Tibial nerve (tissue), 4 donors: ENCODE results near the gene GBGT1. TPM values are rescaled to one million over a fixed set of nuclear protein-coding genes. Genes with fewer than 3 reads are reported as not detected.
A peak's percentile ranks its signal among the peaks of the same experiment; 100 is the strongest.

Experiments used
- DNase-seq, 2 donors: peaks; one replicate each; pipeline ENCODE4 v3.0.0-alpha.2; 2019; ENCODE audit warnings: low spot score in 2 of 2
- H3K27ac ChIP-seq, 4 donors: fragments of 200-600 bp; sonication (generic) in 3 of 4; one replicate each; pipeline ENCODE4 v1.5.1; 2017 to 2019; ENCODE audit warnings: mild to moderate bottlenecking in 1 of 4
- H3K27me3 ChIP-seq, 2 donors: fragments of 200-600 bp; sonication (generic) in 1 of 2; one replicate each; pipeline versions ENCODE4 v1.5.1 to v1.6.0; 2017 to 2019
- H3K36me3 ChIP-seq, 3 donors: fragments of 200-600 bp; sonication (generic); one replicate each; pipeline ENCODE4 v1.5.1; 2018 to 2019
- H3K4me1 ChIP-seq, 4 donors: fragments of 200-600 bp; sonication (generic) in 3 of 4; one replicate each; pipeline ENCODE4 v1.5.1; 2017 to 2019
- H3K4me3 ChIP-seq, 4 donors: fragments of 200-600 bp; sonication (generic) in 3 of 4; one replicate each; pipeline ENCODE4 v1.5.1; 2017 to 2019; ENCODE audit warnings: mild to moderate bottlenecking in 1 of 4, moderate library complexity in 1 of 4
- H3K9me3 ChIP-seq, 4 donors: fragments of 200-600 bp; sonication (generic) in 3 of 4; one replicate each; pipeline ENCODE4 v1.5.1; 2017 to 2019
- EP300 ChIP-seq, 2 donors: sonication (generic); formaldehyde crosslinking; IDR thresholded peaks; one replicate each; pipeline ENCODE4 v1.6.1; 2017; ENCODE audit warnings: antibody characterized with exemption in 2 of 2, mild to moderate bottlenecking in 1 of 2
- POLR2A ChIP-seq, 2 donors: fragments of 450-650 bp; IDR thresholded peaks; one replicate each; pipeline ENCODE4 v1.6.1; 2017; ENCODE audit warnings: antibody characterized with exemption in 2 of 2, mild to moderate bottlenecking in 2 of 2, moderate library complexity in 2 of 2
- WGBS, 2 donors: methylation state at CpG; one replicate each; pipeline ENCODE4 v1.1.5; 2018; 5-methylcytosine and 5-hydroxymethylcytosine counted together
- total RNA-seq, 4 donors: library from RNA; depleted of rRNA; stranded (reverse); fragments of >200 nt; gene quantifications; one replicate each; pipeline ENCODE4 v1.1.0, GENCODE V29; 2016
- TF ChIP-seq, protein P1 (sequence below), 5 experiments: fragments of 200-600 bp in 3 of 5; fragments of 450-650 bp in 2 of 5; sonication (generic) in 3 of 5; IDR thresholded peaks; one replicate each; pipeline ENCODE4 v1.5.1; 2016 to 2019; ENCODE audit warnings: antibody characterized with exemption in 5 of 5, mild to moderate bottlenecking in 3 of 5, moderate library complexity in 2 of 5

Gene GBGT1
- total RNA-seq, 4 donors from 2014 or later = 15.3 to 63.3 (median 36.8) TPM

DNA sequence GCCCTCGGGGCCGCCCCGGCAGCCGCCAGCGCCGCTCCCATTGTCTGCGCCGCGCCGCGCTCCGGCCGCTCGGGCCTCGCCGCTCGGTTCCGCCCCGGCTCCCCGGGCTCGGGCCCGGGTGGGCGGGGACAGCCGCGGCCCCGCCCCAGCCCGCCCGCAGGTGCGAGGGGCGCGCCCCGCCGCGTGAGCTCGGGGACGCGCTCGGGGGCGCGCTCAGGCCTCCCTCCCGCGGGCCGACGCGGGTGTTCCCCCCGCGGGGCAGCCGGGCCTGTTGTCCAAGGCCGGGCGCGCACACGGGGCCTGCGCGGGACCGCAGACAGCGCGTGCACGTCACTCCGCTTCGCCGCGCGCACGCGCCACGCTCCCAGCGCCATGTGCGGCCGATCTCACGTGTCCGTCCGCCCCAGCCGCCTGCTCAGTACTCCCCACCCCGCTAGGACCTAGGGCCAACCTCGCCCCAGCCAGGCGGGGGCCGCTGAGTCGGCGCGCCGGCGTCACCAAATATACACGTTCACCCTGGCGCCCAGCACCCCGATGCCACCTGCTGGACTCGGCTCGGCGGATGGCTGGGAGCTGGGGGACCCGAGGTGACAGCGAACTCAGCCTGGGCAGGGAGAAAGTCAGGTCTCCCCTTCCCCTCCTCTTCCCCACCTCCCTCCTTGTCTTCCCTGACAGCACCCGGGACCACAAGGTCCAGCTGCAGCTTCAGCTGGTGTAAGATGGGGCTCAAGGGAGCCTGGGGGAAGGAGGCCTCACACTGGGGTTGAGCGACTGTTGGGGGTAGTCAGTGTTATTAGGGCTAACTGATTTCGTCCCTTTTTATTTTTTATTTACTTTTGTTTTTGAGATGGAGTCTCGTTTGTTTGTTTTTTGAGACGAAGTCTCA lies 14.3 kb downstream of the GBGT1 start:
- TF ChIP-seq, protein P1, sequence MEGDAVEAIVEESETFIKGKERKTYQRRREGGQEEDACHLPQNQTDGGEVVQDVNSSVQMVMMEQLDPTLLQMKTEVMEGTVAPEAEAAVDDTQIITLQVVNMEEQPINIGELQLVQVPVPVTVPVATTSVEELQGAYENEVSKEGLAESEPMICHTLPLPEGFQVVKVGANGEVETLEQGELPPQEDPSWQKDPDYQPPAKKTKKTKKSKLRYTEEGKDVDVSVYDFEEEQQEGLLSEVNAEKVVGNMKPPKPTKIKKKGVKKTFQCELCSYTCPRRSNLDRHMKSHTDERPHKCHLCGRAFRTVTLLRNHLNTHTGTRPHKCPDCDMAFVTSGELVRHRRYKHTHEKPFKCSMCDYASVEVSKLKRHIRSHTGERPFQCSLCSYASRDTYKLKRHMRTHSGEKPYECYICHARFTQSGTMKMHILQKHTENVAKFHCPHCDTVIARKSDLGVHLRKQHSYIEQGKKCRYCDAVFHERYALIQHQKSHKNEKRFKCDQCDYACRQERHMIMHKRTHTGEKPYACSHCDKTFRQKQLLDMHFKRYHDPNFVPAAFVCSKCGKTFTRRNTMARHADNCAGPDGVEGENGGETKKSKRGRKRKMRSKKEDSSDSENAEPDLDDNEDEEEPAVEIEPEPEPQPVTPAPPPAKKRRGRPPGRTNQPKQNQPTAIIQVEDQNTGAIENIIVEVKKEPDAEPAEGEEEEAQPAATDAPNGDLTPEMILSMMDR (IDR thresholded peaks at IDR 0.05) = peak in 4 of 5 experiments; percentile 14 to 69 (median 24)
- TF ChIP-seq EP300 (IDR thresholded peaks at IDR 0.05) (peak; percentile 24 to 89), POLR2A (IDR thresholded peaks at IDR 0.05) (peak; percentile 38 to 50)
- peak overlapping the region; percentile 20 to 63 (median 42) for H3K4me3 ChIP-seq
- no peaks in the 10 kb centered on the region for H3K36me3 ChIP-seq
- no peaks in the 10 kb centered on the region for H3K9me3 ChIP-seq
- WGBS, 2 donors = 4 to 45% methylated on average over 5 to 61 of the region's 95 CpGs
- DNase-seq = peak; percentile 79 to 80
- no peaks in the 10 kb centered on the region for H3K27me3 ChIP-seq
- H3K4me1 ChIP-seq = peaks cover 0 to 63% (median 21%) of the 10 kb centered on the region in 4 donors
- H3K27ac ChIP-seq = peak overlapping the region; percentile 80 to 95 (median 88)

DNA sequence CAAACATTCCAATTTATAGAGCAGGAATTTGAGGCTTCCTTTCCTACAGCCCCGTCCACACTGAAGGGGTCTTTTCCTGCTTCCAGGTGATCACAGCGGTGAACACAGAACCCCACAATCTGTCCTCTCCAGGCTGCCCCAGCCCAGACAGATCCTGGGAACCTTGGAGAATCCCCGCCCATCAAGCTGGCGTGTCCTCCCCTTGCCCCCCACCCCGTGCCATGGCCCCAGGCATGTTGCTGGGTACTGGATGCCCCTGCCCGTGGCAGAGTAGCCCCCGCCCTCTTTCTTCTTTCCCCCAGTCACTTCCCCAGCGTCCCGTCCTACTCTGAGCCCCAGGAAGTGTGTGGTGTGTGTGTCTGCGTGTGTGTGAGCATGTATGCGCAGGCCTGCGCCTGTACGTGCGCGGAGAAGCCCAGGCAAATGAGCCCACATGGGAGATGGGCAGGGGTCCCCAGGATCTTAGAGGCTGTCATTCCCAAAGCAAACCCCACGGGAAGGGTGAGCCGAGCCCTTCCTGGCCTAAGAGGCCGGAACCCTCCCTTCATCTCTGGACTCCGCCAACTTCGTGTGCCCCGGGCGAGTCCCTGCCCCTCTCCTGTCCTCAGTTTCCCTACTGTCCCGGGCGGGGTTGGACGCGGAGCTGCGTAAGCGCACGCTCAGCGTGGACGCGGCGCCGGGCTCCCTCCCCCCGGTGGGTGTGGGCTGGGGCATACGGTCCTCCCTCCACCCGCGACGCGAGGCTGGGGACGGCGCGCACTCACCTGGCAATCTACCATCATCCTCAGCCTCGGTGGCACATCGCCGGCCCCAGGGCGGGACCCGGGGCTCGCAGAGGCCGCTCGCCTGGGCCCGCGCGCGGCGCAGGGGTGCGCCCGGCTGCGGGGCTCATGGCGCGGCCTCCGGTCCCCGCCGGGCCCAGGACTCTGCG lies 15.2 kb downstream of the GBGT1 start:
- peaks cover 0 to 71% (median 28%) of the 10 kb centered on the region in 4 donors for H3K4me1 ChIP-seq
- H3K27ac ChIP-seq = peak overlapping the region; percentile 79 to 95 (median 90)

DNA sequence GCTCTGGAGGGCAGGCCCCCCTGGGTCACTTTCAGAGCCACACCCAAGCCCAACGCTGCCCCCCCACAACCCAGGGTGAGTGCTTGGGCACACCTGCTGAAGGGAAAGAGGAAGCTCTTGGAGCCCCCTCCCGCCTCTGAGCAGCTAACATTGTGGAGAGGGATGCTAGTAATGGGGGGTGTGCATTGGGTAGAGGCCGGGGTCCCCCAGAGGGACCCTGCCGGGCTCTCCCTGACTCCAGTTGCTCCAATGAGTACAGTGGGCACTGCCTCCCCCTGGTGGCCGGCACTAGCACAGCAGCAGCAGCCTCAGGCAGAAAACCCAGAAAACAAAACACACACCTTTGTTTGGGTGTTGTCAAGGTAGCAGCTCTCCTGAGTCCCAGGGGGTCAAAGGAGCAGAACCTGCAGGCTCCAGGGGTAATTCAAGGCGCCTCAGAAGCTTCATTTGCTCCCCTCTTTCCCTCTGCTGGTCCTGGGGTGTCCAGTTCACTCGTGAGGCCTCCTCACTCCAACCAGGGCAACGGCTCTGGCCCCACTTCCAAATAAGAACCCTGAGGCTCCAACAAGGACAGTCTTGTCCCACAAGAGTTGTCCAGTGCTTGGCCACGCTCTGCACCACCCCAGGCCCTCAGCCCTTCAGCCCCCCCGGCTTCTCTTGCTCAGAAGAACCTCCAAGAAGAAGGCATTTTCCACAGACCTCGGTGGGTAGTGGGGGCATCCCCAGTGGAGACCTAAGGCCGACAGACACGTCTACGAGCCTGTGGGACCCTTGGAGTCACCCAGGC lies 16.1 kb downstream of the GBGT1 start:
- no peaks in the 10 kb centered on the region for H3K9me3 ChIP-seq
- no peak for TF ChIP-seq EP300 (IDR thresholded peaks at IDR 0.05)
- TF ChIP-seq, protein P1 (IDR thresholded peaks at IDR 0.05) = peak; percentile 97
- H3K27ac ChIP-seq = peak overlapping the region; percentile 79 to 95 (median 90)
- peak overlapping the region; percentile 47 to 94 (median 76) for H3K4me3 ChIP-seq
- peak; percentile 70 to 91 for DNase-seq
- H3K36me3 ChIP-seq = no peaks in the 10 kb centered on the region
- peaks cover 0 to 75% (median 34%) of the 10 kb centered on the region in 4 donors for H3K4me1 ChIP-seq
- WGBS, 2 donors = 14 to 25% methylated on average over 11 to 13 of the region's 14 CpGs
- H3K27me3 ChIP-seq = no peaks in the 10 kb centered on the region

More for the DNA sequence above, 15.2 kb downstream of the GBGT1 start:
- no peaks in the 10 kb centered on the region for H3K27me3 ChIP-seq
- H3K4me3 ChIP-seq = peak overlapping the region; percentile 47 to 94 (median 76)
- H3K36me3 ChIP-seq = no peaks in the 10 kb centered on the region
- WGBS, 2 donors = 6 to 9% methylated on average over 15 to 45 of the region's 65 CpGs
- DNase-seq = no peak
- TF ChIP-seq, protein P1 (IDR thresholded peaks at IDR 0.05) = no peak
- TF ChIP-seq POLR2A (IDR thresholded peaks at IDR 0.05) (no peak), EP300 (IDR thresholded peaks at IDR 0.05) (peak in 1 of 2 donors; percentile 28)
- no peaks in the 10 kb centered on the region for H3K9me3 ChIP-seq

DNA sequence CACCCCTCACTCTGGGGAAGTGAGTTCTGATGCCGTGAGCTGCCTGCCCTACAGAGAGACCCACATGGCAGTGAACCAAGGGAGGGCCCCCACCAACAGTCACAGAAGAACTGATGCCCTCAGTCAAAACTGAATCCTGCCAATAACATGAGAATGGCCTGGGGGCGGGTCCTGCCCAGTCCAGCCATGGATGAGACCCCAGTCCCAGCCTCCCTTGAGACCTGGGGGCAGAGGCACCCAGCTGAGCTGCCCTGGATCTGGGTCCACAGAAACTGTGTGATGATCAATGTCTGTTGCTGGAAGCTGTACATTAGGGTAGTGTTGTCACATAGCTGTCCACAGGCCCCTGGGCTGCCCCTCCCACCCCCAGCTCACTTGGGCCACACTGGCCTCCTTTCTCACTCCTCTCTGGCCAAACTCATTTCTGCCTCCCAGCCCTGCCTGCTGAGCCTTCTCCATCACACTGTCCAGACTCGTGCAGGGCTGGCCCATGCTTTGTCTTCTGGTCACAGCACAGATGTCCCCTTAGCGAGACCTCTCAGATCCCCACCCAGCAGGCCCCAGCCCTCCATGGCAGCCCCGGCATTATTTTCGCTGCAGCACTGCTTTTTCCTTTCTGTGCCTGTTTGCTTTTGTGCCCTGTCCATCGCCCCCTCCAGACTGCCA lies 16.8 kb downstream of the GBGT1 start:
- no peaks in the 10 kb centered on the region for H3K36me3 ChIP-seq
- WGBS, 2 donors = 64 to 65% methylated on average over 7 of the region's 7 CpGs
- TF ChIP-seq EP300 (IDR thresholded peaks at IDR 0.05) (no peak), POLR2A (IDR thresholded peaks at IDR 0.05) (no peak)
- TF ChIP-seq, protein P1 (IDR thresholded peaks at IDR 0.05) = no peak
- no peaks in the 10 kb centered on the region for H3K9me3 ChIP-seq
- no peaks in the 10 kb centered on the region for H3K27me3 ChIP-seq
- no peak for DNase-seq
- H3K27ac ChIP-seq = peak overlapping the region; percentile 6 to 95 (median 54)
- no peak overlapping the region for H3K4me3 ChIP-seq
- peaks cover 0 to 74% (median 38%) of the 10 kb centered on the region in 4 donors for H3K4me1 ChIP-seq
